Activated B cell treated with CpG ODN at 0.5 μM for 24 hours (primary cell): ENCODE data around the gene C2orf42. TPM values are rescaled to one million over a fixed set of nuclear protein-coding genes. Genes with fewer than 3 reads are reported as not detected.
"Not testable (repeated sequence)": the region's sequence is repeated elsewhere in the genome, so short reads cannot be mapped to it uniquely, and the experiment has no call there.

Experiments used
- ATAC-seq: fragments of 200-7000 bp; cut with Tn5 transposase; one replicate; pipeline ENCODE4 v1.10.0; 2021; ENCODE audit warnings: low read depth, mild to moderate bottlenecking, moderate library complexity
- CTCF ChIA-PET: fragments of 350-600 bp; sonication (Branson Sonifier 250); formaldehyde crosslinking; loops from one replicate; lab custom pipeline; 2021; ENCODE audit warnings: antibody characterized with exemption; lab: Charles Lee
- POLR2A ChIA-PET: fragments of 350-600 bp; sonication (Branson Sonifier 250); formaldehyde crosslinking; loops from one replicate; lab custom pipeline; 2021; ENCODE audit warnings: antibody characterized with exemption; lab: Charles Lee
- DNase-seq: peaks from one replicate; pipeline ENCODE4 v3.0.0; 2022
- H3K27ac Mint-ChIP-seq: one replicate; pipeline ENCODE4 v1.8.0; 2020; ENCODE audit warnings: mixed read lengths
- H3K27me3 Mint-ChIP-seq: one replicate; pipeline ENCODE4 v1.8.0; 2021; ENCODE audit warnings: mixed read lengths
- H3K36me3 Mint-ChIP-seq: one replicate; pipeline ENCODE4 v1.8.0; 2021; ENCODE audit warnings: low read depth, mixed read lengths
- H3K4me1 Mint-ChIP-seq: one replicate; pipeline ENCODE4 v1.8.0; 2021; ENCODE audit warnings: mixed read lengths
- H3K4me3 Mint-ChIP-seq: one replicate; pipeline ENCODE4 v1.8.0; 2020; ENCODE audit warnings: mild to moderate bottlenecking, mixed read lengths
- H3K9me3 Mint-ChIP-seq: one replicate; pipeline ENCODE4 v1.8.0; 2020; ENCODE audit warnings: mixed read lengths
- CTCF ChIP-seq: fragments of 200-600 bp; IDR thresholded peaks from one replicate; pipeline ENCODE4 v1.8.0; 2022; ENCODE audit warnings: antibody characterized with exemption, mild to moderate bottlenecking
- intact Hi-C: fragments of 100-400 bp; cut with micrococcal nuclease; formaldehyde crosslinking; loops from one replicate; pipeline ENCODE4 v1.15.1; 2024
- total RNA-seq: library from RNA; stranded (reverse); gene quantifications from 2 replicates; pipeline ENCODE4 v1.2.3, GENCODE V29; 2022

Gene C2orf42
- total RNA-seq, 1 donor from 2014 or later, result 34.8 TPM

- Mint-ChIP-seq H3K36me3 (no peaks in the 10 kb centered on the region), H3K27ac (peak overlapping the region; percentile 46), H3K27me3 (no peaks in the 10 kb centered on the region), H3K9me3 (no peaks in the 10 kb centered on the region), H3K4me3 (no peak overlapping the region), H3K4me1 (peaks cover 59% of the 10 kb centered on the region)
- ATAC-seq (no peak), DNase-seq (no peak)
- intact Hi-C loops, result no loop called here
- no peak for TF ChIP-seq CTCF
- CTCF ChIA-PET, result no interaction called here
- POLR2A ChIA-PET, result interaction anchor here (0.6 to 15.6 kb wide), 9 partner anchors 8 to 731 kb away, joined by 3 to 719 read pairs (median 21); partner anchors contain the start of genes MXD1 and PCBP1
Observed at GRCh38 chr2:70116936-70117552, 73.8 kb downstream of the C2orf42 start.

GRCh38 chr2:70115646-70116442, 75.0 kb downstream of the C2orf42 start:
- Mint-ChIP-seq H3K36me3 (no peaks in the 10 kb centered on the region), H3K4me3 (peak overlapping the region; percentile 46), H3K9me3 (no peaks in the 10 kb centered on the region), H3K4me1 (peaks cover 49% of the 10 kb centered on the region), H3K27me3 (no peaks in the 10 kb centered on the region), H3K27ac (peak overlapping the region; percentile 73)
- intact Hi-C loops, result no loop called here
- CTCF ChIA-PET, result interaction anchor here (0.7 to 1.6 kb wide), 3 partner anchors 9 to 27 kb away, joined by 3 to 6 read pairs (median 3); no protein-coding TSS in a partner anchor
- TF ChIP-seq CTCF, result no peak
- DNase-seq (no peak), ATAC-seq (peak; percentile 54)
- POLR2A ChIA-PET, result interaction anchor here (0.6 to 15.6 kb wide), 12 partner anchors 8 to 84 kb away, joined by 3 to 719 read pairs (median 9); partner anchors contain the start of genes C2orf42 and PCBP1

- ATAC-seq, result no peak
- TF ChIP-seq CTCF, result no peak
- POLR2A ChIA-PET, result interaction anchor here (0.7 to 1.5 kb wide), 2 partner anchors 20 to 29 kb away, joined by 3 to 4 read pairs; no protein-coding TSS in a partner anchor
- Mint-ChIP-seq H3K4me1 (peaks cover 47% of the 10 kb centered on the region), H3K4me3 (no peak overlapping the region), H3K9me3 (no peaks in the 10 kb centered on the region), H3K27ac (no peak overlapping the region), H3K36me3 (no peaks in the 10 kb centered on the region), H3K27me3 (no peaks in the 10 kb centered on the region)
- intact Hi-C loops, result no loop called here
- CTCF ChIA-PET, result no interaction called here
- DNase-seq, result no peak
Observed at GRCh38 chr2:70113359-70114070, 77.3 kb downstream of the C2orf42 start.

GRCh38 chr2:70111752-70112591, 78.8 kb downstream of the C2orf42 start:
- DNase-seq (no peak), ATAC-seq (no peak)
- ChIA-PET POLR2A (interaction anchor here (5.7 to 9.0 kb wide), 3 partner anchors 9 to 23 kb away, joined by 82 to 336 read pairs (median 103); partner anchors contain the start of gene PCBP1), CTCF (no interaction called here)
- no peaks in the 10 kb centered on the region for H3K27me3 Mint-ChIP-seq
- no peaks in the 10 kb centered on the region for H3K36me3 Mint-ChIP-seq
- H3K9me3 Mint-ChIP-seq, result no peaks in the 10 kb centered on the region
- intact Hi-C loops, result no loop called here
- no peak for TF ChIP-seq CTCF
- no peak overlapping the region for H3K4me3 Mint-ChIP-seq
- no peak overlapping the region for H3K27ac Mint-ChIP-seq
- peaks cover 54% of the 10 kb centered on the region for H3K4me1 Mint-ChIP-seq

GRCh38 chr2:70110397-70110796, 80.4 kb downstream of the C2orf42 start:
- peaks cover 42% of the 10 kb centered on the region for H3K4me1 Mint-ChIP-seq
- intact Hi-C loops, H3K36me3 Mint-ChIP-seq, H3K27ac Mint-ChIP-seq, H3K27me3 Mint-ChIP-seq, H3K4me3 Mint-ChIP-seq, DNase-seq, H3K9me3 Mint-ChIP-seq, ATAC-seq: not testable (repeated sequence)
- ChIA-PET POLR2A (interaction anchor here (0.7 to 9.0 kb wide), 4 partner anchors 11 to 195 kb away, joined by 5 to 336 read pairs (median 92); partner anchors contain the start of genes MXD1 and PCBP1), CTCF (interaction anchor here (0.9 kb wide), 1 partner anchor 14 kb away, joined by 4 read pairs; no protein-coding TSS in a partner anchor)

- H3K4me3 Mint-ChIP-seq, result not testable (repeated sequence)
Observed at GRCh38 chr2:70106138-70106537, 84.7 kb downstream of the C2orf42 start.

More at GRCh38 chr2:70106138-70106537, 84.7 kb downstream of the C2orf42 start:
- ChIA-PET CTCF (interaction anchor here (1.4 kb wide), 1 partner anchor 12 kb away, joined by 3 read pairs; no protein-coding TSS in a partner anchor), POLR2A (interaction anchor here (5.7 to 9.0 kb wide), 4 partner anchors 15 to 28 kb away, joined by 82 to 336 read pairs (median 116); partner anchors contain the start of gene PCBP1)
- H3K36me3 Mint-ChIP-seq, DNase-seq, intact Hi-C loops, H3K27me3 Mint-ChIP-seq, H3K27ac Mint-ChIP-seq, H3K9me3 Mint-ChIP-seq, ATAC-seq: not testable (repeated sequence)
- H3K4me1 Mint-ChIP-seq, result peaks cover 63% of the 10 kb centered on the region
